HL-60 (cell line): ENCODE measurements around the gene FOXI3.

Source experiments
- CTCF ChIP-seq: IDR thresholded peaks from one replicate; pipeline ENCODE4 v1.5.1; 2011; ENCODE audit warnings: low read length, control low read depth, inconsistent platforms; ENCODE audit not compliant: insufficient read depth
- GABPA ChIP-seq: IDR thresholded peaks from 2 replicates; pipeline ENCODE4 v1.6.1; 2012; ENCODE audit warnings: low read depth
- POLR2AphosphoS5 ChIP-seq: IDR thresholded peaks from 2 replicates; pipeline ENCODE4 v1.6.1; 2012; ENCODE audit warnings: low read depth

- TF ChIP-seq CTCF (no peak), GABPA (no peak), POLR2AphosphoS5 (no peak)
Observed at GRCh38 chr2:88429929-88430328, 22.6 kb downstream of the FOXI3 start.
